HG03432 (cell line): Measurements from ENCODE around the gene MAP1B.

Source experiments
- ATAC-seq: cut with Tn5 transposase; IDR thresholded peaks from one replicate; pipeline ENCODE4 v1.9.1; 2021; ENCODE audit warnings: mild to moderate bottlenecking, moderate library complexity; ENCODE audit not compliant: unreplicated experiment

MAP1B gene

DNA sequence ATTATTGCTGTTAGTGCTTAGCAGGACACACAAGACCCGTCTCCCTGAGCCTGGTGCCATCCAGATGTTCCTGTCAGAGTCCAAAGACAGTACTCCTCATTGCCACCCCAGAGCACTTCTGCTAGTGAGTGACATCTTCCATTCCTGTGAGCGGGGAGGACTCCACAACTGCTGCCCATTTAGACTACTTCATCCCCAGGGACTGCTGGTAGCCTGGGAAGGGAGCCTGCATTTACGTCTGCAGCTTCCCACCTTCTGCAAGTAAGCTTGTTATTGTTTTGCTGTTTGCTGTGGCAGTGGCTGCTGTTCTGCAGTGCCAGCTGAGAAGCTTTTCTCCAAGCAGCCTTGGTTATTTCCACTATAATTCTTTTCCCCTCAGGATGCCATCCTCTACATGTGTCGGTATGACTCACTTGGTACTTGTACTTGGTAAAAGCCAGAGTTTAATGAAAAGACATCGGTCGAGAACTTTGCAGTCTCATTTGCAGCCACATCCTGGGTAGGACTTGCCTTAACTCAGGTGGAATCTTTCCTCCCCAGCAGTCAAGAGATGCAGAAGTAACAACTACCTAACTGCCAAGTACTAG lies 10.6 kb upstream of the MAP1B start:
- ATAC-seq = no peak

DNA sequence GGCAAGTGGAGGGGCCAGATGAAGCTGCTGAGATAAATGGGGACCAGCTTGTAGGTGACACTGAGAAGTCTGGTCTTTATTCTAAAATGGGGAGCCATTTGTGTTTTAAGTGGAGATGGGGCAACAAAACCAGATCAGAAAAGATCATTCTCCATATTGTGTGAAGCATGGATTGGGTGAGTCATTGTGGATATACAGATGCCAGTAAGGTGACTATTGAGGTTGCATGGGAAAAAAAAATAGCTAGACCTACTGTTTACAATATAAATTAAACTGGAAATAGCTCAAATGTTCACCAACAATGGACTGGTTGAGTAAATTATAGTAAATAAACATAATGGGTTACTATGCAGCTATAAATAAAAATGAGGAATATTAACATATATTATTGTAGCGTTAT lies 5.4 kb upstream of the MAP1B start:
- ATAC-seq = no peak

DNA sequence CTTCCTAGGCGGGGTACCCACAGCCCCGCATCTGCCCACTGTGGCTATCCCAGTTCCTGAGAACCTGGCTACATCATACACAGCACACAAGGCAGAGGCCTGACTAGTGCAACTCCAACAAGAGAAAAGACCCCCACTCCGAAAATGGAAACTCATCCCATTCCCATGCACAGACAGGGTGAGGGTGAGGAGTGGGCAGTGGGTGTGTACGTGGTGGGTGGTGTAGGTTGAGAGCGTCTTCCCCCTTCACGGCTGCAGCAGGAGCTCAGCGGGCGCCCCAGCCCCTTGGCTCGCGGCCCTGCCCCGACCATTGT lies 501 bp upstream of the MAP1B start:
- ATAC-seq = no peak

DNA sequence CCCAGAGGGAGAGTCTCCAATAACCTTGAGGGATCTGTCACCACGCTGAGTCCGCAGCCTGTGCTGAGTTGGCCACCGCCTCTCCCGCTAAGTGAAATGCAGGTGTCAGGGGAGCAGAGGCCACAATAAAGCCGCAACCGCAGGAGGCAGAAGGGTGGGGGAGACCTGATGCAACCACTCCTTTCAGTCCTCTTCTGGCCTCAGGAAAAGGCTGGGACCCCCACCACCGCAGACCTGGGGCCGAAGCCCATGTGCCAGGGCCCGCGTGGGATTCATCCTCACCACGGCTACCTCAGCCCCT lies 576 bp downstream of the MAP1B start:
- ATAC-seq = peak; percentile 46

DNA sequence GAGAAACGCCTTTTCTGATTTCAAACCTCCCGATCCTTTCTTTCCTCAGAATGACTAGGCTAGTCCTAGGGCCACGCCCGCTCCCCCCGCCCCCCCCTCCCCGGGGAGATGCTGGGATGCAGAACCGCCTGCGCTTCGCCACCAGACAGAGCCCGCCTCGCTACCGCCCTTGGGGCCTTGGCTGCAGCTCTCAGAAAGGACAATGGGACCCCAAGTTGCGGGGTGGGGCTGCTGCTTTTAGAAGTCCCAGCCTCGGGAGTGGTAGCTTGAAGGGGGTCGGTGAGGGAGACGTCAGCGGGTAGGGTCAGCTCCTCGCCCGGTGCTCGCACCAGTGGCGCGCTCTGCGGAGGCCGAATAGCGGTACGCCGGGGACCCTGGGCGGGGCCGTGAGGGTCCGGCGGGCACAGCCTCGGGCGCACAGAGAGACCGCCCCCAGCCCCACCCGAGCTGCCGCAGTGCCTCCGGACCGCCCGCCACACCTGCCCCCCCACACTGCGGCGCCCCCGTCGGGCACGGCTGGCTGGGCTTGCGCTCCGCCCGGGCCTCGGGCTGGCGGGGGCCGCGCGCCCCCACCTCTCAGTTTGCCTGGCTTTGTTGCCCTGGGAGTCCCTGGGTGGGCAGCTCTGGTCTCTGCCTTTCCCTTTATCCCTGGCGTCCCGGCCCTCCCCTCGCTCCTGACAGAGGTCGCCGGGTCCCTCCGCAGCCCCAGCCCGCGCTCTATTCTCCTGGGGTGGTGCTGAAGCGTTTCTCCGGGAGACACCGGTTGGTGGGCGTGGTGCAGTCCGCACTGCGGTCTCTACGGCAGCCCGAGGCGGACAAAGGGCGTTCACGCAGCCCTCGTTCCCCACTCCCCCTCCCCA lies 1.2 kb downstream of the MAP1B start:
- peak; percentile 52 for ATAC-seq

DNA sequence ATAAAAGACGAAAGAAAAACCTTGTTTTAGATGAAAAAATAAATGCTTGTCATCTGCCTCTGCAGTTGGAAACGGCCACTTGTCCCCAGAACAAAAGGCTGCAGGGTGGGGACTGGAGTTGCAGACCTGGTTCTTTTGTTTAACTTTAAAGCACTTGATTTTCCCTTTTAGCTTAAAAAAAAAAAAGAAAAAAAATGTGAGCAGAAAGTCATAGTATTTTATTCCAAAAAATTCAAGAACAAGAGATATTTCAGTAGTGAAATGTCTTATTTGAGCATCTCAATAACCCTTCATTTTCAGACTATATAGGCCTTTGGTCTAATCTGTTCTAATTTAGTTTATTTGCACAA lies 1.8 kb downstream of the MAP1B start:
- ATAC-seq = no peak

DNA sequence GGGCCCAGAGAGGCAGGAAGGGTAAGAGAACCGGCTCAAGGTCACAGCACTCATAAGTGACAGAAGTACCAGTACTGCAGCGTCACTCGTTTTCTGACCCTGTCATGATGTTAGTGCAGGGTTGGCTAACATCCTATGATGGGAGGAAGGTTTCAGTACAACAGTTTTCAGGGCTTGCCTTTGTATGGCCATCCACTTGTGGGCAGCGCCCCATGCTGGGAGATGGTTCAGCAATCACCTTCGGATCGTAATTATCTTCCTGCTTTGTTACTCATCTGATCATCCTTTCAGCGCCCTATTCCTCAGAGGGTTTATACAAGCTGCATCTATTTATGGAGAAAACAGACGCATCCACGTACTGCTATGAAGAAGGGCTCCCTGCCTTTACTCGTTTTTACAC lies 2.4 kb downstream of the MAP1B start:
- no peak for ATAC-seq

DNA sequence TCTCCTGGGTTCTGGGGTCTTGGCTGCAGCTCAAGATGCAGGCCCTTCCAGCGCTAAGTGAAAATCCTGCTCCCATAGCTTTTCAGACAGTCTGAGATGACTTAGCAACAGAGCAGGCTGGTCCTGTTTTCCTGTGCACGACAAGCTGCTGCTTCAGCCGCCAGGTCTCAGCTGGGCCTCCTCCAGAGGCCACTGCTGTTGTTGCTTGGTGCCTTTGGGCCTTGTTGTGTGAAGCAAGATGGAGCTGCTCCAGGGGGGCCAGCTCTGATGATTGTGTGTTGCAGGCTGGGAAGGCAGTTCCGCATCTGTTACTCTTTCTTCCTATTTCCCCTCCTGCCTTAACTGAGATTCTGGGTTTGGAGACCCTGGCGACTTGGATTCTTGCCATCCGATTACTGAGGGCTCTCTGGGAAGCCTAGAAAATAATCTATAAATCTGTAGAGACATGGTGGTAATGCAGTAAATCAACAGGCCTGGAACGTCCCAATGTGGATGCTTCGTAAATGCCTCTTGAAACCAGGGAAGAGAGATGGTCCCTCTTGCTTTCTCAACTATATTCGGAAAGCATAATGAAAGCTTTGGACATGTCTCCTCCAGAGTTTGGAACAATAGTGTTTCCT lies 3.2 kb downstream of the MAP1B start:
- ATAC-seq = no peak

DNA sequence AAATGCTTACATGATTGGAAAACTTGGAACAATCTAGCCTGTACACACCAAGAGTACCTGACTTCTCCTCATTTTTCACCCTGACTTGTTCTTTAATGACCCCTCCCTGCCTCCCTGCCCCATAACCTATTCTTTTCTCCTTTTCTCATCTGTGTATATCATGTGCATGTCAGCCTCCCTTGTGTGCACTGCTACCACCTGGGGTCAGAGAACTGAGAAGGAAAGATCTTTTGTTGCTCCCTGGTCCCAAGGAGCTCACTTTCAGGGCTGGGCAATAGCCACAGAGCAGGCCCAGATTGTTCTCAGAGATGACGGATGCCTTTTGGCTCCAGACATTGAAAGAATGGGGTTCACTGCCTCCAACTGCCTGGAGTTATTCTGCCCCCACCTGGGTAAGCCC lies 5.1 kb downstream of the MAP1B start:
- ATAC-seq = no peak

DNA sequence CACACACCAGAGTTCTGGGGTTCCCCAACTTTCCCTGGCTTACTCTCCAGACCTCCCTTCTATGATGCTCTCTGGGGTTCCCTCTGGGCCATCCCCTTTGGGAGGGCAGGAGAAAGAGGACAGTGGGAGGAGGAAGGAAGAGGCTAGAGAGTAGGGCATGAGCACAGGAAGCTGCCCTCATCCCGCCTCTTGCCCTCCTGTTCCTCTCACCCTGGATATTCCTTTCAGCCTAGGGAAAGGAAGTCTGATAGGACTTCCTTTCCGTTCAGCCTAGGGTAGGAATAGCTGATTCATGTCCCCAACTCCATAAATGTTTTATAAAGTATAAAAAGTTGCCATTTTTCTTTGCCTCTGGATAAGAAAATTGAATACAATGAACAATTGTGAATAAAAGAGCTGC lies 7.4 kb downstream of the MAP1B start:
- ATAC-seq = no peak

DNA sequence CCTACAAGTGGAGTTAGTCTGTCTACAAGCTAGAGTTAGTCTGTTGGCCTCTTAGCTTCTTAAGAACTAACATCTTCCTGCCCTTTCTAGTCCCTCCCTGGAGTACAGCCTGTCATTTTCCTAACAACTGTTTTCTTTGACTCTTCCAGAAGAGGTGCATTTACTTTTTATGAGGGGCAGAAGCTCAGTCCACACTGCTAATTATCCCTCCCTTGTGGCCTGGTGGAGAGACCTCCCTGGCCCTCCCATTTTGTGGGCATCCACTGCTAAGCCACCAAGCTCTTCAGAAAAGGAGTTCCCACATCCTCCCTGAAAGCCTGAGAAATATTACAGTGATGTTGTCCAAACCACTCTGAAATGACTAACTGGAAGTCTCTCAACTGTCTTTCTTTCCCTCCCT lies 8.0 kb downstream of the MAP1B start:
- no peak for ATAC-seq

DNA sequence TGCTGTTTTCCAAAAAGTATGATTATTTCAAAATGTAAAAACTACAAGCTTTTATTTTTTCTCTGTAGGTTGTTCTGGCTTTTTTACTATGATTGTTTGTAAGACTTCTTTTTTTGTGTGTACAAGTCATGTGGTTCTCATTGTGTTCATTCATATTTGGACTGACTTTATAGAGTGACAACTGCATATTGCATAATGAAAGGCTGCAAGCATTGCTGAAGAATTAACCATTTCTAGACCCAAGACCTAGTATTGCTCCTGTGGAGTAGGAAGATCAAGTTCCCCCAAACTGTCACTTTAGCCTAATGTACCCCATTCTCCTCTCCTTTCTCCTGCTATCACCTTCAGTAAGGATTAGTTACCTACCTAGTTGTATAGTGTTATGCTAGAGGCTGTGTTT lies 10.0 kb downstream of the MAP1B start:
- no peak for ATAC-seq

DNA sequence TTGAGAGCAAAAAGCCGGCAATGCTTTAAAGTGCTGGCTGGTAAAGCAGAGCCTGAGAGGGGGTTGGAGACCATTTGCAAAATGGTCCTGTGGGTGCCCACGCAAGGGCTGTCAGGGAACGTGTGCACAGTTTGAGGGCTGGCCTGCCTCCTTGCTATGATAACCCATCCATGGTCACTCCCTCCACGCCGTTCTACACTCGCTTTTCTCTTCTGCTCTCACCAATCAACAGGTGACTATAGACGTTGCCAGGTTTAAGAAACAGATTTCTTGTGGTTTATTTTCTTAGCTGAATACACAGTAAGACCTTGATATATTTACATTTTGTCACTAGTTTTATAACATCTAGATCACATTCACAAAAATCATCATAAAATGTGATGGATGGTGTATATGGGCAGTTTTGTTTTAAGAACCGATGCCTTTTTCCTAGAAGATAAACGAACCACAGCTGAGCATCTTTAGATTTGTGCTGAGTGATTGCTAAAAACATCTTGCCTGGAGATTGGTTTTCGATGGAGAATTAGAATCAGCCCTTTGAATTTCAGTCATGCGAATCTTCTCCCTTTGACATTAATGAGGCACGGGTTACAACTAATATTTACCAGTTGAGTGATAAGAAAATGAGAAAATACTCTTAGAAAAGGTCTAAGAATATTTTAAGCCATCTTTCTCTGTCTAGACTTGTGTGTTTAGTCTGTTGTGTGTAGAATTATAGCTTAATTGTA lies 13.9 kb downstream of the MAP1B start:
- no peak for ATAC-seq

DNA sequence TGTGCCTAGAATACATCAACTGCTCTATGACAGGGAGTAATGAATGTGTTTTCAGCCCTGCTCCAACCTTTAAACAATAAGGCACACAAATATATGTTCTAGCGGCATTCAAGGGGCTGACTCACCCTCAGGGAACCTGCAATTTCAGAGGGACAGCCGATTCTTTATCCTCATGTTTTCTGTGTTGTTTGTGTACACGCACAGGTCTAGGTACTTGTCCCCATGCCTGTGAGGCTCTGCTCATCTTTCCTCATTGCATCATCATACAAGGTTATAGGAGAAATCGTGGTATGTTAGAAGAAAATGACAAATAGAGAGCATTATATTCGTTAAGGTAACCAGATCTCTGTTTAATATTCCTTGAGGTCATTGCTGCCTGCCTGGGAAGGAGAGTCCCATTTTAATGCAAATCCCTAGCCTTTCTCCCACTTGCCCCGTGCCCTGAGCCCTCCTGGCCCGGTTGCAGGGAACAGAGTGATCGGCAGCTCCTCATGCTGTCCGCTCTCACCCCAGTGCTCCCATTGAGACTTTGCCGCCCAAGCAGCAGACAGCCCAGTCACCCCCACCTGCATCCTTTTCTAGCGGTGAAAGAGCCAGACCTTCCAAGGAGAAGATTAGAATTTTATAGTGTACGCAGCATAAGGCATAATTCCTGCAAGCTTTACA lies 14.6 kb downstream of the MAP1B start:
- ATAC-seq = no peak

DNA sequence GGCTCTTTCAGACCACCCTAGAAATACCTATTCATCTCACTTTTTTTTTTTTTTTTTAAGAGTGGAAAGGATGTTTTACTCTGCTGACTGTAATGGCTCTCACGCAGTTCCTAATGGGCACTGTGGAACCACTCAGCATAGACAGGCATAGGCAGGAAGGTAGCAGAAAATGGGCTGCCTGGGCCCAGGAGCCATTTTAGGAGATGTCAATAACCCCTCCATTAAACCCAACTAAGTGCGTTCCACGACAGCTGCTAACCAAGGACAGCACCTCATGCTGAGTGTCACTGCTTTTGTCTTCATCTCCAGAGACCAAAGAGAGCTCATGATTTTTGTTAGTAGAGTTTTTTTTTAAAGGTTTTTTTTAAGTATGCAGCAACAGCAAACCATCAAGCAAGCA lies 15.3 kb downstream of the MAP1B start:
- no peak for ATAC-seq

DNA sequence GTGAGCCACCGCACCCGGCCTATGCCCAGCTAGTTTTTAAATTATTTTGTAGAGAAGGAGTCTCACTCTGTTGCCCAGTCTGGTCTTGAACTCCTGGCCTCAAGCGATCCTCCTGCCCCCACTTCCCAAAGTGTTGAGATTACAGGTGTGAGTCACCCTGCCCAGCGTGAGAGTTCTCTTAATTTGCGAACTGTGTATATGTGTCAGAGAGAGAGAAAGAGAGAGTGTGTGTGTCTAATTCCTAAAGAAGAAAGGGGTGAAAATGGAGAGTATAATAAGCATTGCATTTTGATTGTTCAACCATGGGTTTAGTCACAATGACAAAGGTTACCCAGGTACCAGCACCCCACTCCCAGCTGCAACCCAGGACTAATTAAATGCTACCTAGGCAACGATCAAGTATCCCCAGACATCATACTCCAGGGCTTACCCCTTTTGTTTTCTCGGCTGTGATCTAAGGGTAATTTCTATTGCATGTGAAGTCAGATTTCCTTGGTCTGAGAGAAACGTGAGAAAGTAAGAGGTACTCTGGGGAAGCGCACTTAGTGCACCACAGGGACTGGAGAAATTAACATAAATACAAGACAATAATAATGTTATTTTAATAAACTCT lies 16.6 kb downstream of the MAP1B start:
- ATAC-seq = no peak

DNA sequence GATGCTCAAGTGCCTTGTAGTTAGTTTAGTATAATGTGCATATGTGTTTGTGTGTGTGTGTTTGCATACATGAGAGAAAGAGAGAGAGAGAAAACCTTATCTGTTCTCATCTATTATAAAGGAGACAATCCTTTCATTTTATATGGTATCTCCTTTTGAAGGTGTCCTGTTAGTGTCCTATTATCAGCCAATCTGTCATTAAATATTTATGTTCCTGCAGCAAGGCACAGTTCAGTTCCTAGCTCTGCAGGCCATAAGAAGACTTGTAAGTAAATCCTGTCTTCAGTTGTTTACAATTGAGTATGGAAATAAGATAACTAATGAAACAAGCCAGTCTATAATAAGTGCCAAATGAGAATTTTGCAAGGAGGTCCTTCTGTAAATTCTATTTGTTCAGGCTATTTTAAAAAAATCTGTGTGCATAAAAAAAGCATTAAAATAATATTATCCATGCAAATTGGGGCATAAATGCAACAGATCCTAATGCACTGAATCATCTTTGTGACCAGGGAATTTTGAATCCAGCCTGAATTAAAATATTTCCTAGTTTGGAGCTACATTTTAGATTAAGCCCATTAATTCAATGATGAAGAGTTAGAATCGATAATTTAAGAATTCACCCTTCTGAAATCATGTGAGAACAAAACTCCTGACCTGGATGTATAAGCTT lies 18.1 kb downstream of the MAP1B start:
- ATAC-seq = no peak

DNA sequence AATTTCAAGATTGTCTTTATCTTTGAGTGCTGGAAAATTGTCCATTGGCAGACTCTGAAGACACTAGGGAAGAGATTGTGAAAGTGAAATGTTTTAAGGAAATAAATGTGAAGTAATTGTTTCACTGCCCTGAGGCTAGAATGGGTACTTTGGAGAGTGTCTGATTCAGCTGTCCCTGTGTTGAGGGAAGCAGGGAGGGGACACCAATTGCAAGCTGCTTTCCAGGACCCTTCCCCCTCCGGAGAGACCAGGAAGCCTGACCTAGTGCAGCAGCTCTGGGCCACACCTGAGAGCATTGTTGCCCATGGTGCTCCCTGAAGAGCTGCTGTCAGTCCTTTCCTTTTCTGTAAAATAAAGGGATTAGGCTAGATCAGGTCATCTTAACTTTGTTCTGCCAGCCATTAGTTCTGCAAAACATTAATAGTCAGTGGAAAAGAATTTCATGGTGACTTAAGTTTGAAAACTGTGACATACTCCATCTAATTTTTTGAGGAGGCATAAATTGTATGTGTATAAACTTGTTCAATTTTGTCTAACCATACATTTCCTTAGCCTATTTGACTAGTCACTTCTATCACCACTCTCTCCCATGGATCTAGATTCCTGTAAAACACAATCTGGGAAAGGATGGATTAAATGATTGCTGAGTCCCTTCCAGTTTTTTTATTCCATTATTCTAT lies 18.8 kb downstream of the MAP1B start:
- no peak for ATAC-seq

DNA sequence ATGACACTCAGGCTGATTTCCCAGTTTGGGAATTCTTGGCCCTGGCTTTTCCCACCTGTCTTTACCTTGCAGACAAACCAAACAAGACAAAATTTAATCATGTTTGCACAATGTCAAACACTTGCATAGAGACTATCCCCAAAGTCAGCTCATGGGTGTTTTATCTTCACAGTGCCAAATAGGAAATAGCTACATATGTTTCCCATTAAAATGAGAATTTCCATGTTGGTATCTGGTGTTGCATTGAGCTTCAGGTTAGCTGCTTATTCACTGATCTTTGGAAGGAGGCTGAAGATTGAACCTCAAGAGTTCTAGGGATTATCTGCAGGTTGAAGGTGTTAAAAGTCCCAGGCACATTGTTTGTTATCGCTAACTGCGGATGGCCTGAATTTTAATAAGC lies 19.5 kb downstream of the MAP1B start:
- ATAC-seq = no peak

DNA sequence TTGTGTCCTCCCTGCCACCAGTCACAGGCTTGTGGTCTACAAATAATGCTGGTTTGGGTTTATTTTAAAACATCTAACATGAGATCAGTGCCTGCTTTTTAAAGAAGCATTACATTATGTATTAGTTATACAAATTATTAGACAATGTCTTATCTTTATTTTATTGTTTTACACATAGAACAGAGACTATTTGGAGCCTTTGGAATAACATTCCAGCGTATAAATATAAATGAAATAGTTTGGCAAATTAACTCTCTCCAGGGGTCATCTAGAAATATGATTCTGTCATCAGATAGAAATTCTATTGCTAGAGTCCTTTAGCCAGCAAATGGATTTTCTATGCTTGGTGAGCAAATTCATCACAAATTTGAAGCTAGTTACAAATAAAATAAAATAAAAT lies 22.4 kb downstream of the MAP1B start:
- no peak for ATAC-seq
